HL-60 (cell line): ENCODE results near the gene ANTXR1.

Experiments
- DNase-seq, 2 experiments: peaks; one replicate each; pipeline ENCODE4 v3.0.0-alpha.2; 2010 to 2020; ENCODE audit warnings: low read depth in 1 of 2, low spot score in 1 of 2
- H3K27ac ChIP-seq: fragments of 250-450 bp; sonication (Bioruptor Pico); replicated peaks from 2 replicates; pipeline ENCODE4 v1.5.1; 2020; ENCODE audit warnings: mild to moderate bottlenecking, moderate library complexity
- H3K27me3 ChIP-seq: fragments of 250-450 bp; sonication (Bioruptor Pico); 2 replicates; pipeline ENCODE4 v1.5.1; 2021; ENCODE audit warnings: mild to moderate bottlenecking, moderate library complexity; ENCODE audit not compliant: insufficient read depth, poor library complexity, severe bottlenecking
- H3K4me3 ChIP-seq: replicated peaks from 2 replicates; pipeline ENCODE4 v1.5.1; 2011; ENCODE audit warnings: mild to moderate bottlenecking, control low read depth, low read length; ENCODE audit not compliant: insufficient read depth
- CTCF ChIP-seq: IDR thresholded peaks from one replicate; pipeline ENCODE4 v1.5.1; 2011; ENCODE audit warnings: low read length, control low read depth, inconsistent platforms; ENCODE audit not compliant: insufficient read depth
- GABPA ChIP-seq: IDR thresholded peaks from 2 replicates; pipeline ENCODE4 v1.6.1; 2012; ENCODE audit warnings: low read depth
- POLR2AphosphoS5 ChIP-seq: IDR thresholded peaks from 2 replicates; pipeline ENCODE4 v1.6.1; 2012; ENCODE audit warnings: low read depth
- REST ChIP-seq: IDR thresholded peaks from 2 replicates; pipeline ENCODE4 v1.6.1; 2012; ENCODE audit warnings: low read depth; ENCODE audit not compliant: insufficient replicate concordance
- SPI1 ChIP-seq: IDR thresholded peaks from 2 replicates; pipeline ENCODE4 v1.6.1; 2012; ENCODE audit warnings: low read depth, mild to moderate bottlenecking, borderline replicate concordance

ANTXR1 gene

GRCh38 chr2:69103419-69103818, 90.4 kb downstream of the ANTXR1 start:
- Histone ChIP-seq H3K27me3 (no peaks in the 10 kb centered on the region), H3K4me3 (no peak overlapping the region), H3K27ac (no peak overlapping the region)
- no peak for DNase-seq
- TF ChIP-seq SPI1 (no peak), POLR2AphosphoS5 (no peak), GABPA (no peak), CTCF (no peak), REST (no peak)

GRCh38 chr2:69104261-69104660, 91.3 kb downstream of the ANTXR1 start:
- H3K27me3 ChIP-seq, result no peaks in the 10 kb centered on the region
- H3K27ac ChIP-seq, result no peak overlapping the region
- no peak for DNase-seq
- TF ChIP-seq SPI1, result no peak
- no peak for TF ChIP-seq GABPA
- no peak for TF ChIP-seq POLR2AphosphoS5
- no peak for TF ChIP-seq CTCF
- TF ChIP-seq REST, result no peak
- no peak overlapping the region for H3K4me3 ChIP-seq

- no peak for DNase-seq
- Histone ChIP-seq H3K27me3 (no peaks in the 10 kb centered on the region), H3K27ac (no peak overlapping the region), H3K4me3 (no peak overlapping the region)
- no peak for TF ChIP-seq CTCF
- no peak for TF ChIP-seq SPI1
- no peak for TF ChIP-seq POLR2AphosphoS5
- TF ChIP-seq REST, result no peak
- TF ChIP-seq GABPA, result no peak
Observed at GRCh38 chr2:69109255-69109654, 96.3 kb downstream of the ANTXR1 start.
